ENCODE results near the gene RNF39. TPM values are rescaled to one million over a fixed set of nuclear protein-coding genes. Genes with fewer than 3 reads are reported as not detected.
"Not testable (repeated sequence)": the region's sequence is repeated elsewhere in the genome, so short reads cannot be mapped to it uniquely, and the experiment has no call there.

RNF39 gene
- total and polyA plus RNA-seq, 2 donors = 0.19 to 2.0 TPM

DNA sequence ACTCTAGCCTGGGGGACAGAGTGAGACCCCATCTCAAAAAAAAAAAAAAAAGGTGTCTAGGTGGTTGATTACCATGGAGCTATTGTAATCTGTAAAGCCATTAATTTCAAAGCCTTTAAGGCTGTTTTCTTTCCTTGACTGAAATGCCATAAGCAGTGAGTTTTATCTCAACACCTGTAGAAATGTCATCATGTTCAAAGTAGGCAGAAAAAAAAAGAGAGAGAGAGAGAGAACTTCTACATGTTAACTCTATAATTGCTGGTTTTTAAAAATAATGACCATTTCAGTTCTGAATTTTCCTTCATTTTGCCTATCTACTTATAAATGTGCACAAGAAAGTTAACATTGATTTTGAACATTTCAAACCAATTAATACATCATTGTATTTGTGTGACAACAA is 44.2 kb downstream of the RNF39 start:
- Histone ChIP-seq H3K36me3 (ENCODE audit: control insufficient read depth in 2 of 2, insufficient read depth in 2 of 2, low read length in 1 of 2) (peaks cover 0 to 3% of the 10 kb centered on the region in 2 donors), H3K4me3 (ENCODE audit: low read length in 2 of 2) (no peak overlapping the region), H3K9me3 (ENCODE audit: control insufficient read depth in 2 of 2, insufficient read depth in 1 of 2, low read length in 1 of 2) (no peaks in the 10 kb centered on the region), H3K27me3 (ENCODE audit: control insufficient read depth in 2 of 2, insufficient read depth in 1 of 2, low read length in 1 of 2) (no peaks in the 10 kb centered on the region), H3K4me1 (ENCODE audit: control insufficient read depth in 2 of 2, insufficient read depth in 2 of 2, low read length in 2 of 2) (no peaks in the 10 kb centered on the region), H3K27ac (ENCODE audit: low read depth in 1 of 2, low read length in 1 of 2) (no peak overlapping the region)
- DNase-seq (ENCODE audit: low read depth in 6 of 9, low spot score in 9 of 9) = no peak

DNA sequence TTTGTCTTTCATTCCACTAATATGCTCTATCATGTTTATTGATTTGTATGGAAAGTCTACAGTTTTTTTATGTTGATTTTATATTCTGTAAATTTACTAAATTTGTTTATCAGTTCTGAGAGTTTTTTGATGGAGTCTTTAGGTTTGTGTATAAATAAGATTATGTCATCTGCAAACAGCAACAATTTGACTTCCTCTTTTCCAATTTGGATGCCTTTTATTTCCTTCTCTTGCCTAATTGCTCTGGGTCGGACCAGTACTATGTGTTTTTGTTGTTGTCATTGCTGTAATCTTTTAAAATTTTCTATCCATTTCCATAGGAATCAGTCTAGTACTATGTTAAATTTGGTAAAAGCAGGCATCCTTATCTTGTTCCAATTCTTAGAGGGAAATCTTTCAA is 46.0 kb downstream of the RNF39 start:
- H3K36me3 ChIP-seq (ENCODE audit: control insufficient read depth in 2 of 2, insufficient read depth in 2 of 2, low read length in 1 of 2) = no peaks in the 10 kb centered on the region

DNA sequence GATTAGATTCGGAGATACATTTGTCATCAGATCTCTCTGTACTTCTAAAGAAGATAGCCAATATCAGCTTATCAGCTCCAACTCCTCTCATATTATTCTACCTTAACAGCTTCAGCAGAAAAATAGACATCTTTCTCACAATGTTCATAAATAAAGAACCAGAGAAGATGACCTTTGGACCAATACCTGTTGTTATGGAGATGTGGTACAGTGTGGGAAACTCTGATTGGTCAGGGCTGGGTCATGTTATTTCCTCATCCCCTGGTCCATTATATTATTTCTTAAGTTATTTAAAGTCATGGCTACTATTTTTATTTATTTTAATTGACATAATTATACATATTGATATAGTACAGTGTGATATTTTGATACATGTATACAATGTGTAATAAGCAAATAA is 50.4 kb downstream of the RNF39 start:
- Histone ChIP-seq H3K4me1 (ENCODE audit: control insufficient read depth in 2 of 2, insufficient read depth in 2 of 2, low read length in 2 of 2) (no peaks in the 10 kb centered on the region), H3K4me3 (ENCODE audit: low read length in 2 of 2) (no peak overlapping the region), H3K9me3 (ENCODE audit: control insufficient read depth in 2 of 2, insufficient read depth in 1 of 2, low read length in 1 of 2) (no peaks in the 10 kb centered on the region), H3K27me3 (ENCODE audit: control insufficient read depth in 2 of 2, insufficient read depth in 1 of 2, low read length in 1 of 2) (no peaks in the 10 kb centered on the region), H3K36me3 (ENCODE audit: control insufficient read depth in 2 of 2, insufficient read depth in 2 of 2, low read length in 1 of 2) (no peaks in the 10 kb centered on the region), H3K27ac (ENCODE audit: low read depth in 1 of 2, low read length in 1 of 2) (no peak overlapping the region)
- DNase-seq (ENCODE audit: low read depth in 6 of 9, low spot score in 9 of 9) = no peak
- 93% methylated on average over 1 of the region's 1 CpG for WGBS

More for the DNA sequence above, 46.0 kb downstream of the RNF39 start:
- Histone ChIP-seq H3K4me3 (ENCODE audit: low read length in 2 of 2) (no peak overlapping the region), H3K27me3 (ENCODE audit: control insufficient read depth in 2 of 2, insufficient read depth in 1 of 2, low read length in 1 of 2) (no peaks in the 10 kb centered on the region), H3K4me1 (ENCODE audit: control insufficient read depth in 2 of 2, insufficient read depth in 2 of 2, low read length in 2 of 2) (no peaks in the 10 kb centered on the region), H3K9me3 (ENCODE audit: control insufficient read depth in 2 of 2, insufficient read depth in 1 of 2, low read length in 1 of 2) (no peaks in the 10 kb centered on the region), H3K27ac (ENCODE audit: low read depth in 1 of 2, low read length in 1 of 2) (no peak overlapping the region)
- no peak for DNase-seq (ENCODE audit: low read depth in 6 of 9, low spot score in 9 of 9)
- WGBS = 92% methylated on average over 1 of the region's 1 CpG

DNA sequence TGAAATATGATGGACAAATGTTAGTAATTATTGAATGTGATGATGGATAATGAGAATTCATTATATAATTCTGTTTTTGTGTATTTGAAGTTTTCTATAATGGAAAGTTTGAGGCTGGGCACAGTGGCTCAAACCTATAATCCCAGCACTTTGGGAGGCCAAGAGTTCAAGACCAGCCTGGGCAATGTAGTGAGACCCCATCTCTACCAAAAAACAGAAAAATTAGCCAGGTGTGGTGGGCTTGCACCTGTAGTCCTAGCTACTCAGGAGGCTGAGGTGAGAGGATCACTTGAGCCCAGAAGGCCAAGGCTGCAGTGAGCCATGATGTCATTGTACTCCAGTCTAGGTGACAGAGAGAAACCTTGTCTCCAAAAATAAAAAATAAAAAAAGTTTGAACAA is 52.9 kb downstream of the RNF39 start:
- DNase-seq (ENCODE audit: low read depth in 6 of 9, low spot score in 9 of 9) = not testable (repeated sequence)

DNA sequence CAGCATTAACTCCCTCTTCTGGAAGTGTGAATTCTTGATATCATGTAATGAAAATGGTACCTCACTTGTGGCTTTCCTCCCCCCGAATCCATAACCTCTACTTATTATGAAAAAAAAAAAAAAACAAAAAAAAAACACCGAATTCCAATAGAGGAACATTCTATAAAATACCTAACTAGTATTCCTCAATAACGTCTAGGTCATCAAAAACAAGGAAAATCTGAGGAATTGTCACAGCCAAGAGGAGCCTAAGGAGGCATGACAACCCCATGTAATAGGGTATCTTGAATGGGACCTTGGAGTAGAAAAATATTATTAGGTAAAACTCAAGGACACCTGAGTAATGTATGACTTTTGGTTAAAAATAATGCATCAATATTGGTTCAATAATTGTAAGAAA is 53.4 kb downstream of the RNF39 start:
- H3K4me1 ChIP-seq (ENCODE audit: control insufficient read depth in 2 of 2, insufficient read depth in 2 of 2, low read length in 2 of 2) = no peaks in the 10 kb centered on the region
- no peak for DNase-seq (ENCODE audit: low read depth in 6 of 9, low spot score in 9 of 9)
- no peak overlapping the region for H3K27ac ChIP-seq (ENCODE audit: low read depth in 1 of 2, low read length in 1 of 2)
- no peaks in the 10 kb centered on the region for H3K9me3 ChIP-seq (ENCODE audit: control insufficient read depth in 2 of 2, insufficient read depth in 1 of 2, low read length in 1 of 2)
- H3K27me3 ChIP-seq (ENCODE audit: control insufficient read depth in 2 of 2, insufficient read depth in 1 of 2, low read length in 1 of 2) = no peaks in the 10 kb centered on the region
- H3K36me3 ChIP-seq (ENCODE audit: control insufficient read depth in 2 of 2, insufficient read depth in 2 of 2, low read length in 1 of 2) = no peaks in the 10 kb centered on the region
- 98% methylated on average over 3 of the region's 3 CpGs for WGBS
- no peak overlapping the region for H3K4me3 ChIP-seq (ENCODE audit: low read length in 2 of 2)

More for the DNA sequence above, 52.9 kb downstream of the RNF39 start:
- H3K4me3 ChIP-seq (ENCODE audit: low read length in 2 of 2); H3K27me3 ChIP-seq (ENCODE audit: control insufficient read depth in 2 of 2, insufficient read depth in 1 of 2, low read length in 1 of 2); H3K27ac ChIP-seq (ENCODE audit: low read depth in 1 of 2, low read length in 1 of 2); H3K9me3 ChIP-seq (ENCODE audit: control insufficient read depth in 2 of 2, insufficient read depth in 1 of 2, low read length in 1 of 2); H3K36me3 ChIP-seq (ENCODE audit: control insufficient read depth in 2 of 2, insufficient read depth in 2 of 2, low read length in 1 of 2); H3K4me1 ChIP-seq (ENCODE audit: control insufficient read depth in 2 of 2, insufficient read depth in 2 of 2, low read length in 2 of 2): not testable (repeated sequence)

DNA sequence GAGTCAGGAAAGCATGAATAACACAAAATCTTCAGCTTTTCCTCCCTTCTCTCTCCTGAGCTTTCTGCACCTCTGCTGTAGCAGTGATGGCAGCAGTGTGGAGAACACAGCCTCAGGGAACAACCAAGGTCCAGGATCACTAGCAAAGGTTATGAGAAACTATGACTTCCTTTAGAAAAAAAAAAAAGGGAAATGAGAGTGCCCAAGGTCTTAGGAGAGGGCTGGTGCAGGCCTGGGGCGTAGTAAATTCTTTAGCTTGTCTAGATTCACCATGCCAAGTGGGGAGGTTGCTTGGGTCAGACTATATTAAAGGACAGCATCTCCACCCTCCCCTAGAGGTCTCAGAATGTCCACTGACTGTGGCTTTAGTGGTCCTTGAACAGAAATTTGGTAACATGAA is 54.9 kb downstream of the RNF39 start:
- no peak overlapping the region for H3K4me3 ChIP-seq (ENCODE audit: low read length in 2 of 2)
- DNase-seq (ENCODE audit: low read depth in 6 of 9, low spot score in 9 of 9) = no peak
- WGBS = 100% methylated on average over 1 of the region's 1 CpG
- H3K4me1 ChIP-seq (ENCODE audit: control insufficient read depth in 2 of 2, insufficient read depth in 2 of 2, low read length in 2 of 2) = no peaks in the 10 kb centered on the region
- no peak overlapping the region for H3K27ac ChIP-seq (ENCODE audit: low read depth in 1 of 2, low read length in 1 of 2)
- H3K27me3 ChIP-seq (ENCODE audit: control insufficient read depth in 2 of 2, insufficient read depth in 1 of 2, low read length in 1 of 2) = no peaks in the 10 kb centered on the region
- H3K9me3 ChIP-seq (ENCODE audit: control insufficient read depth in 2 of 2, insufficient read depth in 1 of 2, low read length in 1 of 2) = no peaks in the 10 kb centered on the region
- H3K36me3 ChIP-seq (ENCODE audit: control insufficient read depth in 2 of 2, insufficient read depth in 2 of 2, low read length in 1 of 2) = no peaks in the 10 kb centered on the region

Other genes starting within 250 kb of the RNF39 start
- 1.7 TPM for gene HLA-G, start 247.9 kb downstream of the RNF39 start, total RNA-seq
- 6.3 TPM for gene HLA-G, start 247.9 kb downstream of the RNF39 start, polyA plus RNA-seq
- 741 TPM for gene HLA-A, start 133.2 kb downstream of the RNF39 start, total RNA-seq
- 1,655 TPM for gene HLA-A, start 133.2 kb downstream of the RNF39 start, polyA plus RNA-seq
- gene POLR1H, start 14.5 kb downstream of the RNF39 start, total RNA-seq = 95.9 TPM
- 91.0 TPM for gene POLR1H, start 14.5 kb downstream of the RNF39 start, polyA plus RNA-seq
- 32.8 TPM for gene PPP1R11, start 8.6 kb downstream of the RNF39 start, total RNA-seq
- 50.5 TPM for gene PPP1R11, start 8.6 kb downstream of the RNF39 start, polyA plus RNA-seq
- 0.28 TPM for gene TRIM31, start 37.3 kb upstream of the RNF39 start, total RNA-seq
- 1.4 TPM for gene TRIM31, start 37.3 kb upstream of the RNF39 start, polyA plus RNA-seq
- gene TRIM40, start 60.4 kb upstream of the RNF39 start, total RNA-seq = 0.09 TPM
- 0.16 TPM for gene TRIM40, start 60.4 kb upstream of the RNF39 start, polyA plus RNA-seq
- 0.57 TPM for gene TRIM10, start 85.4 kb upstream of the RNF39 start, total RNA-seq
- 0.16 TPM for gene TRIM10, start 85.4 kb upstream of the RNF39 start, polyA plus RNA-seq
- 0.19 TPM for gene TRIM15, start 87.8 kb upstream of the RNF39 start, total RNA-seq
- gene TRIM15, start 87.8 kb upstream of the RNF39 start, polyA plus RNA-seq = 0.59 TPM
- gene TRIM26, start 137.6 kb upstream of the RNF39 start, total RNA-seq = 19.7 TPM
- gene TRIM26, start 137.6 kb upstream of the RNF39 start, polyA plus RNA-seq = 31.3 TPM